HG03469 (cell line): ENCODE measurements around the gene KDM4F.

Experiments used
- ATAC-seq: cut with Tn5 transposase; IDR thresholded peaks from one replicate; pipeline ENCODE4 v1.9.1; 2021; ENCODE audit warnings: mild to moderate bottlenecking, moderate library complexity, moderate number of reproducible peaks; ENCODE audit not compliant: unreplicated experiment

Gene KDM4F

DNA sequence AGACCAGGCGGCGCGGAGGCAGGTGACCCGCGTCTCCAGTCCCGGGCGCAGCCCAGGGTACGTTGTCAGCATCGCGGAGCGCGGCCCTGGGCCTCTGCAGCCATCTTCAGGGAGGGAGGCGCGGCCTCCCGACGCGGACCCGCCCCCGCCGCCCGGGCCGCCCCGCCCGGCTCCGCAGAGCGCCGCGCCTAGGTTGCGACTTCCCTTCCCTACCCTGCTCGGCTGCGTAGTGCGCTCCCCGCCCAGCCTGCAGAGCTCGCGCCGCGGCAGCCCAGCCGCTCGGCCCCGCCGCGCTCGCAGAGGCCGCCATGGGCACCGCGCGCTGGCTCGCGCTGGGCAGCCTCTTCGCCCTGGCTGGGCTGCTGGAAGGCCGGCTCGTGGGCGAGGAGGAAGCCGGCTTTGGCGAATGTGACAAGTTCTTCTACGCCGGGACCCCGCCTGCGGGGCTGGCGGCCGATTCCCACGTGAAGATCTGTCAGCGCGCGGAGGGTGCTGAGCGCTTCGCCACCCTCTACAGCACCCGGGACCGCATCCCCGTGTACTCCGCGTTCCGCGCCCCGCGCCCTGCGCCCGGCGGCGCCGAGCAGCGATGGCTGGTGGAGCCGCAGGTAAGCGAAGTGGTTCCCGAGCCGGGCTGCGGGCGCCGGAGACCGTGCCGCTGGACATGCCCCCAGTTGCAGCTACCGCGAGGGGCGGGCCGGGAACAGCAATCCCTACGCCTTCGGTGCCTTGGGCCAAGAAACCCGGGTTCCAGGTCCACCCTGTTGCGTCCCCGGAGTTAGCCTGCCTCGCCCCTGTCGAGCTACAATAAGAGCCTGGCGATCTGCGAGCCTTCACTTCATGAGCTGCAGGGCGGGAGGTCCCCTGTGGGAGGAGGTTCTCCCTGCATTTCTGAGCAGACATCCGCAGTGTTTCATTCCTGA, 40.7 kb downstream of the KDM4F start, which contains the start of gene ENDOD1:
Gene ENDOD1 (plus strand): TSS at position 227 of the 923 bp plus-strand sequence. CDS start 82 bp downstream, at position 309.
- ATAC-seq, result peak; percentile 85

GRCh38 chr11:95091663-95092180, 42.5 kb downstream of the KDM4F start:
- ATAC-seq, result no peak

DNA sequence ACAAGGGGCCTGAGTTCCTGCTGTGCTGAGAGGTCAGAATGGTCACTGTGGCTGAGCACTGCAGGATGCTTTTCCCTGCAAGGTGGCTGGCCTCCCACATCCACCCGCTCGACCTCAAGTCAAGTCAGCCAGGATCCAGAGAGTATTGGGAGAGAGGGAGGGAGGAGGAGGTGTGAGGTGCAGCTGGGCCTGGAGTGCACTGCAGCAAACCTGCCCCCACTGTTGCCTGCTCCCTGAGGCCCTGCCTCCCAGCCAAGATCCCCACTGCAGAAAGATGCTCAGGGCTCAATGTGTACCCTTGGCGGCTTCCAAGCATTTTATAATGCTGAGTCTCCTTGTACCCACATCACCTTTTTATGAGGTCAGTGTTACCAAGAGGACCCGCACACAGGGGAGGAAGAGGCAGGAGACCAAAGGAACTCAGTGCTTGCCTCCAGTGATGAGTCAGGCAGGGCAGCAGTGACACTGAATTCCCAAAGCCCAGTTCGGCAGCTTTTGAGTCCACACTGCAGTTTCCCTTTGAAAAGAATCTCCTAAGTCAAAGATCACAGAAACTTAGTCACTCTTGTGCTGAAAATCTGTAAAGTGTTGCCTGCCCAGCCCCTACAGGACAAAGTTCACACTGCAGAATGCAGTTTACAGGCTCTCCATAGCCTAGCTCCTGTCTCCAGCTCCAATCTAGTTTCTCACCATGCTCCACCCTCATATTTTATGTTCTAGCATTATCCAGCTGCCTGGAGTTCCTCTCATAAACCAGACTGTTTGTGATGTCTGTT, 43.5 kb downstream of the KDM4F start:
- ATAC-seq, result no peak

DNA sequence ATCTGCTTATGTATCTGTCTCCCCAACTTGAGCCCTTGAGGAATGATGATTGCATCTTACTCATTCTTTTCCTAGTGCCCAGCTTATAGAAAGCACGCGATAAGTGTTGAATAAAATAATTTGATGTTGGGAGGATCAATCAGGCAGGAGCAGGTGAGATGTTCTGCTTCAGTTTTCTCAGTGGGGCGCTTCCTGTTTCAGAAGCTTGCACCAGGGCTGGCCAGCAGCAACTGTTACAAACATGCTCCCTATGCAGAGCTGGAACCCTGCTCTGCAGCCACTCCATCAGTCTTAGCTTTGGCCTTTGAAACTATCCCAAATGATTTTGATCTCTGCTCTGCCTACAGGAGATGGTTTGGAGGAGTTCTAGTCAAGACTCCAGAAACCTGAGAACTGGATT, 44.3 kb downstream of the KDM4F start:
- no peak for ATAC-seq

DNA sequence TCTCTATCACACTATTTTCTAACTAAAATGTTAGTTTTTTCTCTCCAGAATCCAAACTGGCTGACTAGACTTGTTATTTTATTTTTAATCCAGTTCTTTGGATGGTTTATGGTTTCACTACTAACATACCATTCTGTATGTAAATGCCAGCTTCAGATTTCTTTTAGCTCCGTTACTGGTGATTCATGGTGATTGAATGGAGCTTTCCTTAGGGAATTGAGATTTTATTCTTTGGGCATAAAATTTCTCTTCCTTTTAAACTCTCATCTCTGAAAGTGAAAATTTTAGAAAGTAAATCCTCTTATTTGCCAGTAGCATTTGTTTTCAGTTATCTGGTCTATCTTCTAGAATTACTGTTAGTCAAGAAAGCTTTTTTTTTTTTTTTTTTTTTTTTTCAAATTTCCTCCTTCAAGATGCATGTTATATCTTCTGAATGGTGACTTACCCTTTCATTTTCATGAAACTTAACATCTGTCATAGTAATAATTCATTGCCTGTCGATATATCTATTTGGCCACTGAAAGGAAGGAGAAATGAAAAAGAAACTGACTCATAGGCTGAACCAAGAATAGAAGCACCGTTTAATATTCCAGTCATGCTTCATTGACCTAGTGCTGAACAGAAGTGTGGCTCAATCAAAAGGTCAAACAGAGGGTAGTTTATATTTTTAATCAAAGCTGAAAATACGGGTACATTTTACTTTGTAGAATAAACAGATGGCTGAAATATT, 46.8 kb downstream of the KDM4F start:
- peak; percentile 80 for ATAC-seq

DNA sequence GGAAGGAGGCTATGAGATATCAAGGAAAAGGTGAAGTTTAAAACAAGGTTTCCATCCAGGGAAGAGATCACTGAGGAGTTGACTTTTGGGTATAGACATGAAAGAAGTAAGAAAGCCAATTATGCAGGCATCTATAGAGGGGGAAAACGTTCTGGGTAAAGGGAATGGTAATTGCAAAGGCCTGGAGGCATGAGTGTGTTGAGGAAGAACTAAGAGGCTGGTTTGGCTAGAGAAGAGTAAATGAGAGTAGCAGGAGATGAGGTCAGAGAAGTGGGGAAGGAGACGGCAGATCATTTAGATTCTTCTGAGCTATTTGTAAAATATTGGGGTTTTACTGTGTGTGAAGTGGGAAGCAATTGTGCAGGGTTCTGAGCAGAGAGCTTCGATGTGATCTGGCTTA, 48.0 kb downstream of the KDM4F start:
- ATAC-seq, result no peak

GRCh38 chr11:95098826-95099225, 49.6 kb downstream of the KDM4F start:
- ATAC-seq, result no peak

DNA sequence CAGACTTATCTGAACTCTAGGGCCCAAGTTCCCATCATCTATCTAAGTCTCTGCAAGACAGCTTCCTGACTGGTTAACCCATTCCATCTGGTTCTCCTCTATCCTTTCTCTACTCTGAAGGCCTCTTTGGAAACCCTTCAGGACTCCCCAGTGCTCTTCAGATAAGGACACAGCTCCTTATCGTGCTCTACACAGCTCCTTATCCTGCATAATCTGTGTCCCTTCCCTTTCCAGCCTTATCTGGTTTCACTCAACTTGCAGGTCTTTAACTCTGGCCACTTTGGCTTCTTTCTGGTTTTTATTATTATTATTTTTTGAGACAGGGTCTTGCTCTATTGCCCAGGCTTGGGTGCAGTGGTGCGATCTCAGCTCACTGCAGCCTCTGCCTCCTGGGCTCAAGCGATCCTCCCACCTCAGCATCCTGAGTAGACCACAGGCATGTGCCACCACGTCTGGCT, 51.0 kb downstream of the KDM4F start:
- no peak for ATAC-seq
